ENCODE results near the gene IRGQ. TPM values are rescaled to one million over a fixed set of nuclear protein-coding genes. Genes with fewer than 3 reads are reported as not detected.
"Not testable (repeated sequence)": the region's sequence is repeated elsewhere in the genome, so short reads cannot be mapped to it uniquely, and the experiment has no call there.

The IRGQ gene
- total and polyA plus RNA-seq, 2 experiments from 2014 or later: 5.7 to 19.9 TPM

- Histone ChIP-seq H4K20me1 (ENCODE audit: insufficient read depth) (no peaks in the 10 kb centered on the region), H3K4me3 (no peak overlapping the region), H3K36me3 (ENCODE audit: low read depth) (no peaks in the 10 kb centered on the region), H3K27ac (no peak overlapping the region), H3K9me3 (ENCODE audit: low read depth) (no peaks in the 10 kb centered on the region), H3K27me3 (replicated peaks; ENCODE audit: insufficient read depth) (peaks cover 25% of the 10 kb centered on the region), H3F3A (ENCODE audit: insufficient read depth) (0 out of 2 replicates have a peak, but pooled peaks cover 14% of the 10 kb centered on the region), H3K79me2 (ENCODE audit: insufficient read depth) (no peaks in the 10 kb centered on the region), H2AFZ (no peak overlapping the region), H3K9ac (no peak overlapping the region), H3K4me2 (ENCODE audit: unreplicated experiment) (no peak overlapping the region), H3K9me2 (ENCODE audit: insufficient read depth) (no peaks in the 10 kb centered on the region), H3K4me1 (ENCODE audit: insufficient read depth) (peaks cover 15% of the 10 kb centered on the region)
- TF ChIP-seq EZH2phosphoT487 (IDR thresholded peaks at IDR 0.05; ENCODE audit: insufficient read depth, low read depth) (no peak), EZH2 (IDR thresholded peaks at IDR 0.05; ENCODE audit: insufficient read depth, poor library complexity, severe bottlenecking) (no peak)
- no peak for DNase-seq
- WGBS, 2 experiments (ENCODE audit: low coverage in 1 of 2, low lambda C conversion rate in 2 of 2, missing lambda C conversion rate in 2 of 2): 61 to 63% methylated on average over 13 of the region's 13 CpGs
- in situ Hi-C loops (cut with MboI): no loop called here
Observed at GRCh38 chr19:43638214-43638994, 42.5 kb upstream of the IRGQ start.

GRCh38 chr19:43636121-43636683 is 40.3 kb upstream of the IRGQ start:
- in situ Hi-C loops (cut with MboI): no loop called here

GRCh38 chr19:43635561-43635940 is 39.6 kb upstream of the IRGQ start:
- DNase-seq; H4K20me1 ChIP-seq (ENCODE audit: insufficient read depth); H3K36me3 ChIP-seq (ENCODE audit: low read depth); H3K79me2 ChIP-seq (ENCODE audit: insufficient read depth); H3K9ac ChIP-seq; in situ Hi-C loops (cut with MboI); H3K9me3 ChIP-seq (ENCODE audit: low read depth); H3K27ac ChIP-seq; H3K9me2 ChIP-seq (ENCODE audit: insufficient read depth): not testable (repeated sequence)
- Histone ChIP-seq H3K4me1 (ENCODE audit: insufficient read depth) (peaks cover 15% of the 10 kb centered on the region), H3K4me3 (0 out of 2 replicates have a peak overlapping the region, but pooled peaks have one; percentile 4), H3F3A (ENCODE audit: insufficient read depth) (0 out of 2 replicates have a peak, but pooled peaks cover 10% of the 10 kb centered on the region), H3K27me3 (replicated peaks; ENCODE audit: insufficient read depth) (peaks cover 24% of the 10 kb centered on the region), H2AFZ (peak overlapping the region; percentile 78), H3K4me2 (ENCODE audit: unreplicated experiment) (peak overlapping the region; percentile 74)
- 12 to 30% methylated on average over 2 of the region's 2 CpGs for WGBS, 2 experiments (ENCODE audit: low coverage in 1 of 2, low lambda C conversion rate in 2 of 2, missing lambda C conversion rate in 2 of 2)

More at GRCh38 chr19:43636121-43636683, 40.3 kb upstream of the IRGQ start:
- DNase-seq: peak; percentile 37
- no peaks in the 10 kb centered on the region for H3K36me3 ChIP-seq (ENCODE audit: low read depth)
- no peak overlapping the region for H2AFZ ChIP-seq
- no peaks in the 10 kb centered on the region for H3K79me2 ChIP-seq (ENCODE audit: insufficient read depth)
- H3K4me1 ChIP-seq (ENCODE audit: insufficient read depth): peaks cover 15% of the 10 kb centered on the region
- 58 to 64% methylated on average over 10 to 12 of the region's 14 CpGs for WGBS, 2 experiments (ENCODE audit: low coverage in 1 of 2, low lambda C conversion rate in 2 of 2, missing lambda C conversion rate in 2 of 2)
- H4K20me1 ChIP-seq (ENCODE audit: insufficient read depth): no peaks in the 10 kb centered on the region
- H3F3A ChIP-seq (ENCODE audit: insufficient read depth): 0 out of 2 replicates have a peak, but pooled peaks cover 10% of the 10 kb centered on the region
- H3K9me3 ChIP-seq (ENCODE audit: low read depth): no peaks in the 10 kb centered on the region
- H3K27me3 ChIP-seq (replicated peaks; ENCODE audit: insufficient read depth): peaks cover 25% of the 10 kb centered on the region
- no peaks in the 10 kb centered on the region for H3K9me2 ChIP-seq (ENCODE audit: insufficient read depth)
- no peak for TF ChIP-seq EZH2phosphoT487 (IDR thresholded peaks at IDR 0.05; ENCODE audit: insufficient read depth, low read depth)
- no peak for TF ChIP-seq EZH2 (IDR thresholded peaks at IDR 0.05; ENCODE audit: insufficient read depth, poor library complexity, severe bottlenecking)
- H3K27ac ChIP-seq: no peak overlapping the region
- no peak overlapping the region for H3K9ac ChIP-seq
- peak overlapping the region; percentile 27 for H3K4me2 ChIP-seq (ENCODE audit: unreplicated experiment)
- no peak overlapping the region for H3K4me3 ChIP-seq

GRCh38 chr19:43634872-43635560 is 39.1 kb upstream of the IRGQ start:
- peak overlapping the region; percentile 74 for H3K4me2 ChIP-seq (ENCODE audit: unreplicated experiment)
- no peaks in the 10 kb centered on the region for H4K20me1 ChIP-seq (ENCODE audit: insufficient read depth)
- 0 out of 2 replicates have a peak, but pooled peaks cover 10% of the 10 kb centered on the region for H3F3A ChIP-seq (ENCODE audit: insufficient read depth)
- H3K27ac ChIP-seq: no peak overlapping the region
- TF ChIP-seq EZH2 (IDR thresholded peaks at IDR 0.05; ENCODE audit: insufficient read depth, poor library complexity, severe bottlenecking): no peak
- no peak for TF ChIP-seq EZH2phosphoT487 (IDR thresholded peaks at IDR 0.05; ENCODE audit: insufficient read depth, low read depth)
- 6 to 7% methylated on average over 13 to 17 of the region's 17 CpGs for WGBS, 2 experiments (ENCODE audit: low coverage in 1 of 2, low lambda C conversion rate in 2 of 2, missing lambda C conversion rate in 2 of 2)
- no peak overlapping the region for H3K9ac ChIP-seq
- no peaks in the 10 kb centered on the region for H3K9me2 ChIP-seq (ENCODE audit: insufficient read depth)
- peak; percentile 43 for DNase-seq
- peak overlapping the region; percentile 78 for H2AFZ ChIP-seq
- H3K4me1 ChIP-seq (ENCODE audit: insufficient read depth): peaks cover 15% of the 10 kb centered on the region
- in situ Hi-C loops (cut with MboI): no loop called here
- peaks cover 21% of the 10 kb centered on the region for H3K27me3 ChIP-seq (replicated peaks; ENCODE audit: insufficient read depth)
- no peaks in the 10 kb centered on the region for H3K79me2 ChIP-seq (ENCODE audit: insufficient read depth)
- 0 out of 2 replicates have a peak overlapping the region, but pooled peaks have one; percentile 4 for H3K4me3 ChIP-seq
- no peaks in the 10 kb centered on the region for H3K36me3 ChIP-seq (ENCODE audit: low read depth)
- H3K9me3 ChIP-seq (ENCODE audit: low read depth): no peaks in the 10 kb centered on the region

All from GM23248 (cell line).